GM21423 (cell line): ENCODE measurements around the gene ECHDC3.

Experiments used
- ATAC-seq: cut with Tn5 transposase; IDR thresholded peaks from one replicate; pipeline ENCODE4 v1.9.1; 2021; ENCODE audit warnings: mild to moderate bottlenecking, moderate library complexity; ENCODE audit not compliant: unreplicated experiment

ECHDC3 gene

GRCh38 chr10:11746883-11747539 lies 4.8 kb downstream of the ECHDC3 start:
- ATAC-seq = no peak

GRCh38 chr10:11748866-11749265 lies 6.7 kb downstream of the ECHDC3 start:
- ATAC-seq = no peak

GRCh38 chr10:11750420-11750819 lies 8.2 kb downstream of the ECHDC3 start:
- no peak for ATAC-seq

GRCh38 chr10:11754173-11754572 lies 12.0 kb downstream of the ECHDC3 start:
- ATAC-seq = no peak

- ATAC-seq = no peak
These were observed 12.4 kb downstream of the ECHDC3 start for GRCh38 chr10:11754620-11755019.

- no peak for ATAC-seq
These were observed 13.5 kb downstream of the ECHDC3 start for GRCh38 chr10:11755512-11756263.

GRCh38 chr10:11756766-11757315 lies 14.7 kb downstream of the ECHDC3 start:
- no peak for ATAC-seq

- no peak for ATAC-seq
These were observed 15.3 kb downstream of the ECHDC3 start for GRCh38 chr10:11757454-11757820.

- peak; percentile 97 for ATAC-seq
These were observed 15.8 kb downstream of the ECHDC3 start for GRCh38 chr10:11757821-11758463.

- ATAC-seq = no peak
These were observed 16.5 kb downstream of the ECHDC3 start for GRCh38 chr10:11758527-11759236.

GRCh38 chr10:11759347-11759746 lies 17.2 kb downstream of the ECHDC3 start:
- ATAC-seq = no peak

- no peak for ATAC-seq
These were observed 18.0 kb downstream of the ECHDC3 start for GRCh38 chr10:11760151-11760550.

GRCh38 chr10:11760861-11761260 lies 18.7 kb downstream of the ECHDC3 start:
- no peak for ATAC-seq

- ATAC-seq = no peak
These were observed 19.2 kb downstream of the ECHDC3 start for GRCh38 chr10:11761431-11761830.

GRCh38 chr10:11762706-11763500 lies 20.7 kb downstream of the ECHDC3 start:
- no peak for ATAC-seq

GRCh38 chr10:11763501-11763861 lies 21.3 kb downstream of the ECHDC3 start:
- no peak for ATAC-seq

GRCh38 chr10:11765141-11765540 lies 23.0 kb downstream of the ECHDC3 start:
- ATAC-seq = no peak

- no peak for ATAC-seq
These were observed 30.6 kb downstream of the ECHDC3 start for GRCh38 chr10:11772575-11773288.

- no peak for ATAC-seq
These were observed 31.7 kb downstream of the ECHDC3 start for GRCh38 chr10:11773761-11774441.
